ENCODE results near the gene AGMO.

GRCh38 chr7:15558756-15559155 is 3.1 kb downstream of the AGMO start:
- no peak for TF ChIP-seq POLR2A (IDR thresholded peaks at IDR 0.05)
- TF ChIP-seq, protein P1, sequence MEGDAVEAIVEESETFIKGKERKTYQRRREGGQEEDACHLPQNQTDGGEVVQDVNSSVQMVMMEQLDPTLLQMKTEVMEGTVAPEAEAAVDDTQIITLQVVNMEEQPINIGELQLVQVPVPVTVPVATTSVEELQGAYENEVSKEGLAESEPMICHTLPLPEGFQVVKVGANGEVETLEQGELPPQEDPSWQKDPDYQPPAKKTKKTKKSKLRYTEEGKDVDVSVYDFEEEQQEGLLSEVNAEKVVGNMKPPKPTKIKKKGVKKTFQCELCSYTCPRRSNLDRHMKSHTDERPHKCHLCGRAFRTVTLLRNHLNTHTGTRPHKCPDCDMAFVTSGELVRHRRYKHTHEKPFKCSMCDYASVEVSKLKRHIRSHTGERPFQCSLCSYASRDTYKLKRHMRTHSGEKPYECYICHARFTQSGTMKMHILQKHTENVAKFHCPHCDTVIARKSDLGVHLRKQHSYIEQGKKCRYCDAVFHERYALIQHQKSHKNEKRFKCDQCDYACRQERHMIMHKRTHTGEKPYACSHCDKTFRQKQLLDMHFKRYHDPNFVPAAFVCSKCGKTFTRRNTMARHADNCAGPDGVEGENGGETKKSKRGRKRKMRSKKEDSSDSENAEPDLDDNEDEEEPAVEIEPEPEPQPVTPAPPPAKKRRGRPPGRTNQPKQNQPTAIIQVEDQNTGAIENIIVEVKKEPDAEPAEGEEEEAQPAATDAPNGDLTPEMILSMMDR (IDR thresholded peaks at IDR 0.05), result no peak
- TF ChIP-seq POLR2AphosphoS5 (IDR thresholded peaks at IDR 0.05; ENCODE audit: insufficient read depth in 1 of 2, low read depth in 1 of 2), result no peak
